Stimulated activated CD4-positive, alpha-beta T cell treated with anti-CD3 and anti-CD28 coated beads, Interleukin-2, amount 100 ng/mL, for 48 hours (primary cell): ENCODE measurements around the gene NPC1.

Experiments used
- DNase-seq, 2 donors: peaks; one replicate each; pipeline ENCODE4 v3.0.0-alpha.2; 2020

Gene NPC1

DNA sequence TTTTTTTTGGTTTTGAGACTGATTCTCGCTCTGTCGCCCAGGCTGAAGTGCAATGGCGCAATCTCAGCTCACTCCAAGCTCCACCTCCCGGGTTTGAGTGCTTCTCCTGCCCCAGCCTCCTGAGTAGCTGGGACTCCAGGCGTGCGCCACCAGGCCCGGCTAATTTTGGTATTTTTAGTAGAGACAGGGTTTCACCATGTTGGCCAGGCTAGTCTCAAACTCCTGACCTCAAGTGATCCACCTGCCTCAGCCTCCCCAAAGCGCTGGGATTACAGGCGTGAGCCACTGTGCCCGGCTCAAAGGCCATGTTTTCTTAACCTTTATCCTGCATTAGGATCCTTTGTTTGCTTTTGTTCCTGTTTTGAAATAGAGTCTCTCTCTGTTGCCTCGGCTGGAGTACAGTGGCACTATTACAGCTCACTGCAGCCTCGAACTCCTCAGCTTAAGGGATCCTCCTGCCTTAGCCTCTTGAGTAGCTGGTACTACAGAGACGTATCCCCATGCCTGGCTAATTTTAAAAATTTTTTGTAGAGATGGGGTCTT lies 41.0 kb downstream of the NPC1 start:
- DNase-seq, result no peak

DNA sequence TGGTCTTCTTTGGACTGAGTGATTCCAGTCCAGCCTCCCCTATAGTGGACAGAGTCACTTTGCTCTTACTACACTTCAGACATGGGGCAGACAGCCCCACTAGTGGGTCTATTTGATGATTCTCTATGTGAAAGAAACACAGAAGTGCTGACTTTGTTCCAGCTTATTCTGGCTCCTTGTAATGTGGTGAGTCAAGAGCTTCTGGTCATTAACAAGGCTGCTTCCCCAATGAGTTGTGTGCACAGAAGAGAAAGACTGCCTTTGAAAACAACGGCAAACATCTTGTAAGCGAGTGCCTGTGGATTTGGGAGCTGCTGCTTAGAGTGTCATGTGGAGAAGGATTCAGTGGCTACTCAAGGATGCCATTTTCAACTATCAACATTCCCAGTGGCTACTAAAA lies 43.8 kb downstream of the NPC1 start:
- no peak for DNase-seq

DNA sequence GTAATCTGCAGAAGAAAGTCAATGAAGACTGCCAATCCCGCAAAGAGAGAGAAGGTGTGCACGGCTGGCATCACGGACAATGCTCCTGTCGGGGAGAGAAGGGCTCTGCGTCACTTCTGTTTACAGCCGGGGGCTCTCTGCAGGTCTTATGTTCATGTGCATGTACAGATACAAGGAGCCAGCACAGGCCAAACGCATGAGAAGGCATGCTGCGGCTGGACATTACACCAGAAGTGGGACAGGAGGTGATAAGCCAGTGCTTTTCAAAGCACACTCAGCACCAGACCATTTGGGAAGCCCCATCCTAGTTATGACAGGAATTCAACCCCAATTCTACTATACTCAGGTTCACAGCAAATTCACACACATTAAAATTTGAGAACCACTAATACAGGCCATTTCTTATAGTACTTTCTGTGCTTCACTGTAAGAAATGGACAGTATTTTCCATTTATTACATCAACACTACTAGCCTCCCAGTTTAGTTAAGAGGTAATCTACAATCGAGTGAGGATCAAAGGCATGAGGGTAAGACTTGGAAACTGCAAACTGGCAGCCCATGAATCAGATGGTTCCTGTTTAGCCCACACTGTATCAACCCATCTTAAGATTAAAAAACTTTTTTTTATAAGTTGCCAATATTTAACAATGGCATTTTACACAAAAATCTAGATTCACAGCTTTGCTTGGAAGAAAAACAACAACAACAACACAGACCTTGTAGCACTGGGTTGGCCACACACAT lies 44.8 kb downstream of the NPC1 start:
- no peak for DNase-seq

DNA sequence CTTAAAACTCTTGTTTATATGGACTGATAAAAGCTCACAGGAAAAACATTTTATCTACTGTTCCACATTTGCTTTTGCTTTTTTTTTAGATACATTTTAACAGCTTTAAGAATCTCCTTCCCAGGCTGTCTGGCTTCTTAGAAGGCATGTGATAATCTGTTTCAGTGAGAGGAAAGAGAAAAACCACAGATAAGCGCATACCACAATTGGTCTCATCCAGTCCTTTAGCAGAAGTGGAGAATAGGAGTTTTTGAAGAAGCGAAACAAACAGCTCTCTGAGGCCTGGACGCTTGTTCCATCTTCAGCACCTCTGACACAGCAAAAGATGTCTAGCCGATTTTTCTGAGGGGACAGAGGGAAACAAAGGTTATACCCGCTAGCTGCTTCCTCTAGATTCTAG lies 45.4 kb downstream of the NPC1 start:
- DNase-seq, result no peak

DNA sequence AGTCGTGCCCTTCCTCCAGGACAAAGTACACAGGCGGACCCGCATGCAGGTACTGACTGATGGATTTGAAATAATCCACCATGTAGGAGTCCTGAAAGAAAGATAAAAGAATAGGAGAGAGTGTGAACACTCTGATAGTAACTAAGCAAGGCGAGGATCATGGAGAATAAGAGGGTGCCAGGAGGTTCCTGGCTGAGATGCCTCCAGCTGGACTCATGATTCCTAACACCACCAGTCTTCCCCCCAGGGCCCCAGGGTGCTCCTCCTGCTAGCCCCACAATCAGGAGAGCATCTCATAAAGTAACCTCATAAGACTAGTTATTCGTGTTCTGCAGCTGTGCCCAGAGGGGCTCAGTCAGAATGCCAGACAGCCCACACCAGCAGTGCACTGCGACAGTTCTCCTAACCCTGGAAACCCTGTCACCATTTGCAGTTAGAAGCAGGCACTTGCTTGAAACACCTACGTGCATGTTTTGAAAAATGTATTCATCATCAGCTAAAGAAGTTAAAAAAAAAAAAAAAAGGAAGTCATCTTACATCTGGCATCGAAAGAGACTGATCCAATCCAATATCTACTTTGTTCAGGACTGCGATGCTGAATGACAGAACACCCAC lies 46.3 kb downstream of the NPC1 start:
- no peak for DNase-seq

DNA sequence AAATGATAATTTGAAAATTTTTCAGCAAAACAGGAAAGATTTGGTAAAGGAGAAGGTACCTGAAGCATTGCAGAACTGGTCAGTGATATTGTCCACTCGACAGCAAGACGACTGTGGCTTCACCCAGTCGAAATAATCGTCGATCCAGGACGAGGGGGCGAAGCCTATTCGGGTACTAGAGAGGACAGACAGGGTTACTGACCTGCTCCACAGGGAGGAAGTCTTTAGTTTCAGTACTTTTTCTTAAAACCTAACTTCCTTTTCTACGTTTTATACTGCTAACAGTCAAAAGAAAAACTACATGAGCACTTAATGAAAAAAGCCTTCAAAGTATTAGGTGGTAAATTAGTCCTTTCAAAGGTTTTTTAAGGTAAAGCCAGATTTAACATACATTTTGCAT lies 47.0 kb downstream of the NPC1 start:
- no peak for DNase-seq

DNA sequence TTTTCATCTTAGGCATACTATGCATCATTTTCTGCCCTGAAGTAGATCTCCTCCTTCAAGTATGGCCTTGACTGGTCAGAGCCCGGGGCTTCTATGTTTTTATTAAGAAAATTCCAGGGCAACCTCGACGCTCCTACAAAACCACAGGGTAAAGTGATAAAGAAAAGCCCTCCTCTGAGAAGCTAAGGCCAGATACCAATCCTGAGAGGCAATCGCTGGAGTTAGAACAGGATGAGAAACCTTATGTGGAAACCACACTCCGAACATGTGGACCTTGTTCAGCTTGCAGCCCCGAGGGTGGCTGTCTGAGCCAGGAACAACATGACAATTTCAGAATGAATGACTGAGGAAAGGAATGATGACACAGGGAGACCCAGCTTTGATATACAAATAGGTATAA lies 47.4 kb downstream of the NPC1 start:
- no peak for DNase-seq

DNA sequence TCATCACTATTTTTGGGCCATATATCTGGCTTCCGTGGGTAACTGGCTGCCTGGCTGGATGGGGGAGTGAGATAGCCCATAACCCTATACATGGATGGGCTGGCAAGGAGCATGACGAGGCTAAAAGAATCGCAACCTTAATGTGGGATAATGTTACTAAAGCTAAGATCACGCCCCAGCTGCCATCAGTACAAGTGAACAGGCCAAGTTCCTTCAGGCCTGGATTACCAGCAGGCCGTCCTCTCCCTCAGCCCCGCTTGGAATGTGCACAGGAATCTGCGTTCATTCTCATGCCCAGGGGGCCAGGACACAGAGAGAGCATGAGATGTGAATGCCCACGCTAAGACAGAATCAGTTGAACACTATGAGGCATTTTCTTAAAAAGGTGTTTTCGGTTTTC lies 48.3 kb downstream of the NPC1 start:
- DNase-seq, result no peak

DNA sequence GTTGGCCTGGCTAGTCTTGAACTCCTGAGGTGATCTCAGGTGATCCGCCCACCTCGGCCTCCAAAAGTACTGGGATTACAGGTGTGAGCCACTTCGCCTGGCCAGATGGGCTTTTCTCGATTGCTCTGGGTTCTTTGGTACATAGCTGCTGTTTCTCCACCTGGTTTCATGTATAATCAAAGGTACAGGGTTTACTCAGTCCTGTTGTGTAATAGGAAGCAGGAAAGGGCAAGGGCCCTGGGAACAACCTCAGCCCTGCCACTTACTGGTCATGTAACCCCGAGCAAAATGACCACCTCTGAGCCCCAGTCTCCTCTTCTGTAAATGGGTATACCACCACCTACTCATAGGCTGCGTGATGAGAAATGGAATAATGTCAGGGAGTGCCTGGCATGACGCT lies 49.0 kb downstream of the NPC1 start:
- DNase-seq, result no peak

DNA sequence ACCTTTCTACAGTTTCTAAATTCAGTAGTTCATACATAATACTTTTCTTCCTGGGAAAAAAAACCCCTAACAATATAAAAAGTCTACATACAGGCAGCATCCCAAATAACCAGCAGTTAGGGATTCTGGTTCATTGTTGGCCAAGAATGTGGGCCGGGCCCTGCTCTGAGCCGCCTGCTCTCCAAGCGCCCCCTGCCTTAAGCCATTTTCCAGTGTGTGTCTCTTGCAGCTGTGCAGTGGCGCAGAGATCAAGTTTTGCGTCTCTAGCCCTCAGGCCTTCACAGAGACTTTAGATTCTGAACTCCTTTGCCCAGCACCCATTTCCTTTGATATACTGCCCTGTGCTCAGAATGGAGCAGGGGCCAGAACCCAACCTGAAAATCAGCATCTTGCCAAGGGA lies 50.1 kb downstream of the NPC1 start:
- DNase-seq, result no peak

DNA sequence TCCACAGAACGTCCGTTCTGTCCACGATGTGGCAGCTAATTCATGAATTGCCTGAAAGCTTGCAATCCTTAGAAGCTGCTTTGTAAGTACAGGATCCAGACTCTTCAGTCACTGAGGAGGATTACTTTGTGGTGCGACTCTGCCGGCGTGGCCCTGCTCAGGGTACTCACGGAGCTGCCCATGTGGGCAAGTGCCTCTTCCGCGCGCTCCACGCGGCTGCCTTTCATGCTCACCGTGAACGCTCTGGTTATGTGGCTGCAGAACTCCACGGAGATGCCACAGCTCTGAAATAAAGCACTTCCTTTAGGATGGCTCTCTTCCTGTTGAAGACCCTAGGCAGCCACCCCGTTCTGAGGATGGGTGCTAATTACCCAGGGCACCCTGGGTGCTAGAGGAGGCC lies 52.0 kb downstream of the NPC1 start:
- no peak for DNase-seq

DNA sequence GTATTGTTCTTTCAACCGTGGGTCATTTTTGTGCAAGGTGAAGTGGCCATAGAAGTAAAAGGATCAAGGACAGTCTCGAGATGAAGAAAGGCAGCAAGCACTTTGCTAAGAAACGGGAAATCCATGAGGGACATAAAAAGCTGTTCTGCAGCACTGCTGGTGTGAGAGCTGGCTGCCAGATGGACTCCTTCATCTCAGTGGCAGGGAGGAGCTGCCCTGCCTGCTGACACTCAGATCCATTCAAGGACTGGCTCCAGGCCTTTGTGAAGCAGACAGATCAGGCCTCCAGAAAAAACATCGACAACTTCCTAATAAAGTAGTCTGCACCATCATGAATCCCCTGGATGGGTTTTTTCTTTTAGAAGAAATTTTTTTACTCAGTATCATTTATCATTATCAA lies 53.5 kb downstream of the NPC1 start:
- no peak for DNase-seq

DNA sequence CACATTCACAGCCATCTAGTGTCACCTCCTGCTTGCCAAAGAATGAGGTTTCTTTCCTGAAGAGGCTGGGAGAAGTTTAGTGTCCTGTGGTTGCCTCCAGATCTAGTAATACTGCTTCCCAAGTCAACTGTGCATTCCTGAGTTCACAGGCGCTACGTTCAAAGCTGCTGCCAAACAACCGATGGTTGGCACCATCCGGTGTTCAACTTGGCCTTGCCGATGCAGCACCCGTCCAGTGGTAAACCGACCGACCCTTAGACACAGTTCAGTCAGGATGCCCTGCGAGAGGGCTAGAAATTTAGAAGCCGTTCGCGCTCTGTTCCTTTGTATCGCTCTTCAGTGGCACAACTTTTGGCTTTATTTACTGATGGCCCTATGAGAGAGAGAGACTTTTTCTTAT lies 54.4 kb downstream of the NPC1 start:
- DNase-seq, result no peak

DNA sequence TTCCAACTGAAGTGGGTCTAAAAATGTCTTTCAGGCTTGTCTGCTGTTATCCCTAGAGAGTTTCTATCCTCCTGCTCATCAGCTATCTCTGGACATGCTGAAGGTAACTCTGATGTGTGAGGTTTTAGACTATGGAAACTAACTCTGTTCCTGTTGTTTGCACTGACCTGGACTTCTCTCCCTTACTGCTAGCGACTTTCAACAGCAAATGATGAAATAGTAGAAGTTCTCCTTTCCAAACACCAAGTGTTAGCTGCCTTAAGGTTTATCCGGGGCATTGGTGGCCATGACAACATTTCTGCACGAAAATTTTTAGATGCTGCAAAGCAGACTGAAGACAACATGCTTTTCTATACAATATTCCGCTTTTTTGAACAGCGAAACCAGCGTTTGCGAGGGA lies 56.1 kb downstream of the NPC1 start:
- no peak for DNase-seq

DNA sequence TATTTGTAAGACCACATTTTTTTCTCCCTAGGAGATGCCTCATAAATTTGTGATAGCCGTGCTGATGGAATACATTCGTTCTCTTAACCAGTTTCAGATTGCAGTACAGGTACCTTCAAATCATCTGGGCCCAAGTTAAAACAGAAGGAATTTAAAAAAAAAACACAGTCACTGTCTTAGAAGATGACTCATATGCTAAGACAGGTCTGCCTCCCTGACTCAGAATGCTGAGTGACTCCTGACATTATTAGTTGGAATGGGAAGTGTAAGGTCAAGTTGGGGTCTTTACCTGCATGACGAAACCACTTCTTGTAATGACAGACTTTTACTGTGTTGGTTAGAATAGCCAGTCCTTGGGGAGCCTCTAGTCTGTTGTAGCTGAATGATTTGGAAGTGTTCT lies 56.7 kb downstream of the NPC1 start:
- DNase-seq, result no peak

DNA sequence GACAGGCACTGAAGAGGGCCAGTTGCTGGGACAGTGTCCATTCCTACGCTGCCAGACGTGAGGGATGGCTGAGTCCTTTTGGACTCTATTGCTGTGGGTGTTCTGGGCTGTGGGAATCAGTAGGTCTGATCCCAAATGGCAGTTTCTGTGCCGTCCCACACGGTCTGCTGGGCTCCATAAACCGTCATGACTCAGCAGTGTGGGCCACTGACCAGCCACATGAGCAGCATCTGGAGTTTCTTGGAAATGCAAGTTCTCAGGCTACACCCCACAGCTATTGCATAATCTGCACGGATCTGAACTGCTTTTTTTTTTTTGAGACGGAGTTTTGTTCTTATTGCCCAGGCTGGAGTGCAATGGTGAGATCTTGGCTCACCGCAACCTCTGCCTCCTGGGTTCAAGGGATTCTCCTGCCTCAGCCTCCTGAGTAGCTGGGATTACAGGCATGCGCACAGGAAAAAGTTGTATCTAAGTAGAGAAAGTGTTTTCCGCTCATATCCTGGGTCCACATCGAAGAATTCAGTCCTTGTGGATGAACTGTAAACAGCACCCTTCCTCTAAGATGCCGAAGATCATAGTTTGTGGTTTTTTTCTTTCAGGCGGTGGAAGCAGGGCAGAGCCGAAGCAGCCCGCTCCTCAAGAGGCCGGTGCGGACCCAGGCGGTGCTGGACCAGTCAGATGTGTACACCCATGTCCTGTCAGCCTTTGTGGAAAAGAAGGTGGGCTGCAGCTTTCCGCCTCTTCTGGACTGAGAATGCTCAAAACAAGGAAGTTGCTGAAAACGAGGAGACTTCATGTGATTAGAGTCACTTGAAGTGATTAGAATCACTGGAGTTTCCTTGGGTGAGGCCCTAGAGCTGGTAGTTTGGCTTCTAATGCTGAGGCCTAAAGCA lies 57.5 kb downstream of the NPC1 start:
- DNase-seq, result no peak

DNA sequence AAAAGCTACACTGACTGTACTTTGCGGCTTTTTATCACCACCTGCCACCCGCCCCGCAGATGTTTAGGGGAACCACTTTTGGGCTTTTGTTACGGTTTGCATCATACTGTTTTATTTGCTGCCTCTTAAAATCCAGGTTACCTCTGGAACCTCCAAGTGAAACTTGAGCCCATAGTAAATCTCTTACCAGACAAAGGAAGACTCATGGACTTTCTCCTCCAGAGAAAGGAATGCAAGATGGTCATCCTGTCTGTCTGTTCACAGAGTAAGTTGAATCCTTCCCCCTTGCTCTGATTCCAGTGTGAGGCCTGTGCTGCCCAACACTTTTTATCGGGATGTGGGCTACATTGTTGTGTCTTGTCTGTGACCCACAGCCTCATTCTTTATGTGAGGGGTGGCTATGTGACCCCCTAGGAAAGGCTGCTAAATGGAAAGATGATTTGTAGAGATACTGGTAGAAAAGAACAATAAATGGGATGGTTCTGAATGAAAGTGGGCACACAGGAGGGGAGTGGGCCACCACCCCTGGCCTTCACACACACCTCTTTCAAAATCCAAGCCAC lies 59.7 kb downstream of the NPC1 start:
- DNase-seq, result no peak

DNA sequence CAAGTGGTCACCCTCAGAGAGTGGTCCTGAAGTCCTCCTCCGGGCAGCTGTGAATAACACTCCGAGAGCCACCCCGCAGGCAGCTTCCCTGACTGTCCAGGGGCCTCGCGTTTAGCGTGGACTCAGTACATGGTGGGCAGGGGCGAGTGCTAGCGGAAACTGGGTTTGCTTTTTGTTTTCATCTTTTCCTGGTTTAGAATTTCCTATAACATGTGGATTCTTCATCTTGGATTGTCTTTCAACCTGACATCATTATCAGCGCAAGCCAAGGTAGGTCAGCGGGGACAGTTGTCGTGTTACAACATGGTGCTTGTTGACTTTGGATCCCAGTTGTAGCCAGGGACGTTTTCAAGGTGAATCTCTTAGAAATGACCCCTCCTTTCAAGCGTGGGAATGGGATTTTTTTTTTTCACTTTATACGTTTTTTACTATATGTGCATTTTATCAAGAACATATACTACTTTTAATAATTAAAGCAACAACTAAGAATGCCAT lies 62.0 kb downstream of the NPC1 start:
- no peak for DNase-seq

DNA sequence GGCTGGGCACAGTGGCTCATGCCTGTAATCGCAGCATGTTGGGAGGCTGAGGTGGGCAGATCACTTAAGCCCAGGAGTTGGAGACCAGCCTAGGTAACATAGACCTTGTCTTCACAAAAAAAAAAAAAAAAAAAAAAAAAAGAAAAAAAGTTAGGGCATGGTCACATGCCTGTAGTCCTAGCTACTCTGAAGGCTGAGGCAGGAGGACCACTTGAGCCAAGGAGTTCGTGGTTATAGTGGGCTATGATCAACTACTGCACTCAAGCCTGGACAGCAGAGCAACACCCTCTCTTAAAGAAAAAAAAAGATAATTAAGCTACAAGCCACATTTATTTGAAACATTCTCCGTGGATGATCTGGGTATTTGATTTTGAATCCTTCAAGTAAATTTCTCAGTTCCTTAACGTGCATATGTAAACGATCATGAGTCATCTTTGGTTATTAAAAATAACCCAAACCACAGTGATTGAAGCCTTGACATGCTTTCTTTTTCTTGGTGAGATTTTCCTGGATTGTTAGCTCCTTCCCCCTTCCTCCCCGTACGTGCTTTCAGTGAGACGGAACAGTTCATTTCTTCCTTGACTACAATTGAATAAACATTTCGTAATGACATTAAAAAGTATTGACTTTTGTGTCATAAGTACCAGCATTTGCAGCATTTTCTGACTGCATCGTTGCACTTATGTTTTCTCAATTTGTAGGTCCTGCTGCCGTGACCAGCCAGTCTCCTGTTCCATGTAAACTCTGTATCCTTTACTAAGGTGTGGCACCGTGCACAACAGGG lies 62.7 kb downstream of the NPC1 start:
- DNase-seq, result no peak

DNA sequence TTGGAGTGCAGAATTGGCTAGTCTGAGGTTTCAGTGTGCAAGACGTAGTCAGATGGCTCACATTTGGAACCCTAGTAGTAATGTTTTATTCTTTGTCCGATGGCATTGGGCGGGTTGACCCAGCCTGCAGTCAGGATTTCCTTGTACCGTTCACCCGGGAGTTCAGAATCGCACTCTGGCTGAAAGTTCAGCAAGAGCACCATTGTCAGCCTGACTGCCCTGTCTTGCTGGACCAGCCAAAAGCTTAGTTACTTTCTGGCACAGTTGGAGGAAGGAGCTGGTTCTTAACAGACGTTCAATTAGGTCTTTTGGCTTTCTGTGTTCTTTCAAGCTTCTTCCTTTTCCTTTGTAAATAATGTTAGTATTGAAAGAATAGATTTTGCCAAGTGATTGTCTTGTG lies 64.4 kb downstream of the NPC1 start:
- DNase-seq, result no peak

DNA sequence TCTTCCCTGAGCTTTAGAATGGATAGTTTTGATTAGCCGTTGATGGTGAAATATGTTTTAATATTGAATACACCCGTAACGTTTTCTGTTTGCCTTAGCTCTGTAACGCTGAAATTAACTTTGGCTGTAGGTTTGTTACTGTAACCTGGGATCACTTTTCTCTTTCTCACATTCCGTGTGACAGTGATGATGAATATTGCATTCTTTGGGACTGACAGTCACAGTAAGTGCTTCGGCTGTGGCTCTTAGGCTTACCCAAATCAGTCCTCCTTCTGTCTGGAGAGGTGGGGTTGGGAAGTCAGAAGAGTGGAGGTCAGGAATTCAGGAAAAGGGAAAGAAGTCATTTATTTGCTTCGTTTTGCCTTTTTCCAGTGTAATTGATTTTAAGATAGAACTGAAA lies 65.0 kb downstream of the NPC1 start:
- DNase-seq, result no peak

DNA sequence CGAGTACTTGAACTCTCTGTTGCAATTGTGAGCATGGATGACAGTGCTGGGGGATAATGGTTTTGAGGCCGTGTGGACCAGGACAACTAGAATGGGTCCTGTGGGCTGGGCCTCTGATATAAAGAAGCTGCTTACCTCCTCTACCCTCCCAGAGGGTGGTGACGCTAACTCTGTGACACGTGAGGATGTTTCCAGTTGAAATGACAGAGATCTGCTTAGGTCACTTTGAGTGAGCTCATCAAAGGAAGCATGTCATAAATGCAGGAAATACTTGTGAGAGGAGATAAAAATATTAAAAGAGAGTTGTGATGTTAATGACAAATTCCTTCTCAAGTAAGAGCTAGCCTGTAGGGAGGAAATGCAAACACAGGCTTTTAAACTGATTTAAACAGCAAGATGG lies 66.6 kb downstream of the NPC1 start:
- no peak for DNase-seq
